ENCODE data around the gene ABHD3. TPM values are rescaled to one million over a fixed set of nuclear protein-coding genes. Genes with fewer than 3 reads are reported as not detected.
"Not testable (repeated sequence)": the region's sequence is repeated elsewhere in the genome, so short reads cannot be mapped to it uniquely, and the experiment has no call there.

The ABHD3 gene
- total and polyA plus RNA-seq, 10 donors, result 23.8 to 34.8 (median 27.9) TPM

- WGBS, 5 donors, result 92 to 100% (median 94%) methylated on average over 2 of the region's 2 CpGs
- intact Hi-C loops (cut with DNase I; ENCODE audit: low total_unique reads), result no loop called here
- TF ChIP-seq CTCF (IDR thresholded peaks at IDR 0.05 in 8 of 11, conservative IDR thresholded peaks at IDR 0.05 in 3 of 11) (no peak), POLR2A (IDR thresholded peaks at IDR 0.05) (no peak), POLR2AphosphoS5 (IDR thresholded peaks at IDR 0.05) (no peak)
- H3K27me3 ChIP-seq (replicated peaks in 1 of 7), result no peaks in the 10 kb centered on the region
- H3K4me3 ChIP-seq, result no peak overlapping the region
- peaks cover 0 to 22% (median 15%) of the 10 kb centered on the region in 8 donors for H3K9me3 ChIP-seq
- H3K27ac ChIP-seq, result no peak overlapping the region
- H3K4me1 ChIP-seq, result no peaks in the 10 kb centered on the region
- peaks cover 0 to 88% (median 11%) of the 10 kb centered on the region in 6 donors for H3K36me3 ChIP-seq
- DNase-seq, result no peak
These were observed 11.3 kb downstream of the ABHD3 start for GRCh38 chr18:21693322-21693721.

- 85 to 97% (median 95%) methylated on average over 1 of the region's 1 CpG for WGBS, 5 donors
- intact Hi-C loops (cut with DNase I; ENCODE audit: low total_unique reads), result no loop called here
These were observed 14.8 kb downstream of the ABHD3 start for GRCh38 chr18:21689736-21690135.

GRCh38 chr18:21686282-21687105, 18.1 kb downstream of the ABHD3 start:
- no peak for DNase-seq
- WGBS, 5 donors, result 50 to 66% (median 56%) methylated on average over 8 of the region's 8 CpGs
- H3K36me3 ChIP-seq, result peaks cover 0 to 26% (median 6%) of the 10 kb centered on the region in 6 donors
- peak overlapping the region in 5 of 8 donors; percentile 41 to 56 (median 48) for H3K27ac ChIP-seq
- no peak for TF ChIP-seq CTCF (IDR thresholded peaks at IDR 0.05 in 8 of 11, conservative IDR thresholded peaks at IDR 0.05 in 3 of 11)
- no peak for TF ChIP-seq POLR2AphosphoS5 (IDR thresholded peaks at IDR 0.05)
- no peak for TF ChIP-seq POLR2A (IDR thresholded peaks at IDR 0.05)
- no peaks in the 10 kb centered on the region for H3K27me3 ChIP-seq (replicated peaks in 1 of 7)
- intact Hi-C loops (cut with DNase I; ENCODE audit: low total_unique reads), result no loop called here
- H3K4me3 ChIP-seq, result no peak overlapping the region
- H3K9me3 ChIP-seq, result peaks cover 0 to 19% (median 15%) of the 10 kb centered on the region in 8 donors
- peaks cover 9 to 54% (median 31%) of the 10 kb centered on the region in 6 donors for H3K4me1 ChIP-seq

More at GRCh38 chr18:21689736-21690135, 14.8 kb downstream of the ABHD3 start:
- Histone ChIP-seq H3K27ac (no peak overlapping the region), H3K4me1 (peaks cover 0 to 26% (median 16%) of the 10 kb centered on the region in 6 donors), H3K27me3 (replicated peaks in 1 of 7) (no peaks in the 10 kb centered on the region), H3K9me3 (peaks cover 0 to 22% (median 15%) of the 10 kb centered on the region in 8 donors), H3K4me3 (no peak overlapping the region), H3K36me3 (peaks cover 0 to 58% (median 11%) of the 10 kb centered on the region in 6 donors)
- TF ChIP-seq CTCF (IDR thresholded peaks at IDR 0.05 in 8 of 11, conservative IDR thresholded peaks at IDR 0.05 in 3 of 11) (no peak), POLR2A (IDR thresholded peaks at IDR 0.05) (no peak), POLR2AphosphoS5 (IDR thresholded peaks at IDR 0.05) (no peak)
- no peak for DNase-seq

GRCh38 chr18:21685556-21685981, 19.0 kb downstream of the ABHD3 start:
- WGBS, 5 donors, result 69 to 83% (median 73%) methylated on average over 12 of the region's 12 CpGs
- intact Hi-C loops (cut with DNase I; ENCODE audit: low total_unique reads); H3K4me3 ChIP-seq; H3K27me3 ChIP-seq (replicated peaks in 1 of 7): not testable (repeated sequence)
- peak overlapping the region in 5 of 8 donors; percentile 41 to 56 (median 48) for H3K27ac ChIP-seq
- peaks cover 0 to 13% (median 11%) of the 10 kb centered on the region in 8 donors for H3K9me3 ChIP-seq
- peaks cover 0 to 20% (median 5%) of the 10 kb centered on the region in 6 donors for H3K36me3 ChIP-seq
- peak in 1 of 3 donors; percentile 51 for TF ChIP-seq POLR2AphosphoS5 (IDR thresholded peaks at IDR 0.05)
- peak; percentile 82 for DNase-seq
- peaks cover 9 to 54% (median 31%) of the 10 kb centered on the region in 6 donors for H3K4me1 ChIP-seq

Data from spleen (tissue), 11 donors.